LNCaP clone FGC (cell line): ENCODE data around the gene WDR37.

Source experiments
- DNase-seq: peaks from one replicate; pipeline ENCODE4 v3.0.0-alpha.2; 2011; ENCODE audit warnings: low read depth
- H3K4me3 ChIP-seq: 2 replicates; pipeline ENCODE4 v1.5.1; 2011; ENCODE audit warnings: mild to moderate bottlenecking, low read depth, low read length, control low read depth
- TF ChIP-seq, protein P1 (sequence below): IDR thresholded peaks from 2 replicates; pipeline ENCODE4 v1.5.1; 2012; ENCODE audit warnings: mild to moderate bottlenecking; ENCODE audit not compliant: control insufficient read depth, insufficient read depth; ENCODE audit errors: extremely low read depth

WDR37 gene

DNA sequence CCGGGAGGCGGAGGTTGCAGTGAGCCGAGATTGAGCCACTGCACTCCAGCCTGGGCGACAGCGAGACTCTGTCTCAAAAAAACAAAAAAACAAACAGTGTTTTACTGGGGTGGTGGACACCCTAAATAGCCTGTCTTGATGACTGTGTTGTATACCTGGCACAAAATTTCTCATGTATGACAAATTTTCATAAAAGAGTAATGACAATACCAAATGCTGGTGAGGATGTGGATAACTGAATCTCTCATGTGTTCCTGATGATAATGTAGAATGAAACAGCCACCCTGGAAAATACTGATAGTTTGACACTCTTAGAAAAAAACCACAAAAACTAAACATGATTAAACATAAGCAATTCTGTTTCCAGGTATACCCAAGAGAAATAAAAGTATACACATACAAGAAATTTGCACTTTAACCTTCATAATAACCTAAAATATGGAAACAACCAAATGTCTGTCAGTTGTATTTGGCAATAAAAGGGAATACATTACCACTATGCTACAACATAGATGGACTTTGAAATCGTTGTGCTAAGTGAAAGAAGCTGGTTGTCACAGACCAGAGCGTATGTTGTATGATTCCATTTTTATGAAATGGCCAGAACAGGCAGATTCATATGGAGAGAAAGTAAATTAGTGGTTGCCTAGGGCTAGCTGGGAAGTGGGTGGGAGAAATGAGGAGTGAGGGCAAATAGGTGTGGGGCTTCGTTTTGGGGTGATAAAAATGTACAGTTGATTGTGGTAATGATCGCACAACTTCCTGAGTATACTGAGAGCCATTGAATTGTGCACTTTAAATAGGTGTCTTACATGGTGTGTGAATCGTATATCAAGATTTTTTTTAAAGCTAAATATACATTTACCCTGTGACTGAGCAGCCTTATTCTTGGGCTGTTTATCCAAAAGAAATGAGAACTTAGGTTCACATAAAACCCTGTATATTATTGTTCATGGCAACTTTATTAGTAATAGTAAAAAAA lies 12.5 kb downstream of the WDR37 start:
- no peak for DNase-seq
- no peak overlapping the region for H3K4me3 ChIP-seq
- TF ChIP-seq, protein P1, sequence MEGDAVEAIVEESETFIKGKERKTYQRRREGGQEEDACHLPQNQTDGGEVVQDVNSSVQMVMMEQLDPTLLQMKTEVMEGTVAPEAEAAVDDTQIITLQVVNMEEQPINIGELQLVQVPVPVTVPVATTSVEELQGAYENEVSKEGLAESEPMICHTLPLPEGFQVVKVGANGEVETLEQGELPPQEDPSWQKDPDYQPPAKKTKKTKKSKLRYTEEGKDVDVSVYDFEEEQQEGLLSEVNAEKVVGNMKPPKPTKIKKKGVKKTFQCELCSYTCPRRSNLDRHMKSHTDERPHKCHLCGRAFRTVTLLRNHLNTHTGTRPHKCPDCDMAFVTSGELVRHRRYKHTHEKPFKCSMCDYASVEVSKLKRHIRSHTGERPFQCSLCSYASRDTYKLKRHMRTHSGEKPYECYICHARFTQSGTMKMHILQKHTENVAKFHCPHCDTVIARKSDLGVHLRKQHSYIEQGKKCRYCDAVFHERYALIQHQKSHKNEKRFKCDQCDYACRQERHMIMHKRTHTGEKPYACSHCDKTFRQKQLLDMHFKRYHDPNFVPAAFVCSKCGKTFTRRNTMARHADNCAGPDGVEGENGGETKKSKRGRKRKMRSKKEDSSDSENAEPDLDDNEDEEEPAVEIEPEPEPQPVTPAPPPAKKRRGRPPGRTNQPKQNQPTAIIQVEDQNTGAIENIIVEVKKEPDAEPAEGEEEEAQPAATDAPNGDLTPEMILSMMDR = no peak

DNA sequence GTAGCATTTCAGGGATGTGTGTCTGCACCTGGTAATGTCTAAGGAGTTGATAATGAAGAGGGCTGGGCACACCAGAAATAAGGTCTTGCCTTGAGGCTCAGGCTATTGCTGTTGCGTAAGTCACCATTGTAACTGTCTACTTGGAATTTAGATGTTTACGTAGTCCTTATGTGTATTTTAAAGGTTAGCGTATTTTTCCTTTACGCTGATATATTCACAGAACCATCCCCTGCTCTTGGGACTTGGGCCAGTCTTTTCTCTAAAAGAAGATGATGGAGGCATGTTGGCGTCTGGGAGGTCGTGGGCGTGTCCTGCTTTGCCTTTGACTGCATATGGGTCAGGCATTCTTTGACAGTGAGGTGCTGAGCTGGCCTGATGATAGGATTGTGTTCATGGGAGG lies 14.7 kb downstream of the WDR37 start:
- no peak for DNase-seq
- no peak overlapping the region for H3K4me3 ChIP-seq
- TF ChIP-seq, protein P1 = no peak

DNA sequence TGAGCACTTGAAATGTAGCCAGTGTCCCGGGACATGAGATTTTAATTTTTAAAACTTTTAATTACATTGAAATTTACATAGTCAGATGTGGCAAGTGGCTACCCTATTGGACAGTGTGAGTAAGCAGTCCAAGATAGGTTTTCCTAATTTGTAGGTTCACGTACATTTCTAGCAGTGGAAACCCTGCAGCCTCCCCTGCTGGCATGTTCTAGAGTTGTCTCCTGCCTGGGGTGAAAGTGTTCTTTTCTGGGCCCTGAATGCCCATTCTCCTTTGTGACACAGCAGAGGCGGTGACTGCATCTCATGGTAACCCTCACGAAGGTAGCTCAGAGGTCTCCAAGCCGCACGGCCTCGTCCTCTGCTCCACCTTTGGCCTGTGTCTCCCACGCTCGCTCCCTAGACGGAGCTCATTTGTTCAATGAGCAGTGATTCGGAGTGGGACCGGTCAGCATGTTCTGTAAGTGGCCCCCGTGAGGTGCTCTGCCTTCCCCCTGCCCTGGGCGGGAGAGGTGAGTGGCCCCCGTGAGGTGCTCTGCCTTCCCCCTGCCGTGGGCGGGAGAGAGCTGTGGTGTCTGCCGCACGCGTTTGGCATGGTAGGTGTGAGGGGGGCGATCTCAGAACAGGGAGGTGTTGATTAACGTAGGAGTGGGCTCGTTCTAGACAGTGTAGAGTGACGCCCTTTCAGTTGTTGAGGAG lies 18.0 kb downstream of the WDR37 start:
- no peak for DNase-seq
- H3K4me3 ChIP-seq = no peak overlapping the region
- TF ChIP-seq, protein P1 = no peak

DNA sequence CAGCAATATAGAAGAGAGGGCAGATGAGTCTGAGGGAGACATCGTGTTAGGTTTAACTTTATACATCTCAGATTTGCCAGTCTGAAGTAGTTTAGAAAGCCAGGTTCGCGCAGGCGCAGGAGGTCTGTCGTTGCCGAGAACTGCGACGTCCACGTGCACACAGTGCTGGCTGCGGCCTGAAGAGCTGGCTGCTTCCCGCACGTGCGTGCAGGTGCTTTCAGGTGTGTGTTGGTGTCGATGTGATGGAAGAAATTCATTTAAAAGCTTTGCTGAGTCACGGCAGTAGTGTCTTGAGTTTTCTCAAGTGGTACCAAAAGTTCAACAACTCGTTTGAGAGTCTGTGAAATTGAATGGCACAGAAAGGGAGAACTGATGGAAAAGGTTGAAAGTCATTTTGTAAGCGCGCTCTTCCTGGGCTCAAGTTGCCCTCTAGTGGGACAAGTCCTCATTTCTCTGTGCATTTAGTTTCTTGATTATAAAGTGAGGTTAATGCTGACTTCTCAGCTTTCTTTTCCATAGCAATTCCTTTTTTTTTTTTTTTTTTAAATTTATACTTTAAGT lies 18.6 kb downstream of the WDR37 start:
- DNase-seq = no peak
- TF ChIP-seq, protein P1 = peak; percentile 38
- no peak overlapping the region for H3K4me3 ChIP-seq

DNA sequence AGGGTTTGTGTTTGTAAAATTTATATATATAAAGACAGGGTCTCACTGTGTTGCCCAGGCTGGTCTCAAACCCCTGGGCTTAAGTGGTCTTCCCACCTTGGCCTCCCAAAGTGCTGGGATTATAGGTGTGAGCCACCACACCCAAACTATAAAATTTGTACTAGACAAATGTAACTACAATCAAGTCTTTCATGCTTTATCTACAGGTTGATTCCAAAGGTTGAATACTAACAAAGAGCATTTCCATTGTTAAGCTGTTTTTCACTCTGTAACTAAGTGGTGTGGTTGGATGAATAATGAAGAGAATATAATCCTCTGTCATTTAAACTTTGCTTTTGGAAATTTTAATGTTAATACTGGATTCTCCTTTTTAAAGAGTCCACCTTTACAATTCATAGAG lies 22.5 kb downstream of the WDR37 start:
- TF ChIP-seq, protein P1 = no peak
- no peak overlapping the region for H3K4me3 ChIP-seq

DNA sequence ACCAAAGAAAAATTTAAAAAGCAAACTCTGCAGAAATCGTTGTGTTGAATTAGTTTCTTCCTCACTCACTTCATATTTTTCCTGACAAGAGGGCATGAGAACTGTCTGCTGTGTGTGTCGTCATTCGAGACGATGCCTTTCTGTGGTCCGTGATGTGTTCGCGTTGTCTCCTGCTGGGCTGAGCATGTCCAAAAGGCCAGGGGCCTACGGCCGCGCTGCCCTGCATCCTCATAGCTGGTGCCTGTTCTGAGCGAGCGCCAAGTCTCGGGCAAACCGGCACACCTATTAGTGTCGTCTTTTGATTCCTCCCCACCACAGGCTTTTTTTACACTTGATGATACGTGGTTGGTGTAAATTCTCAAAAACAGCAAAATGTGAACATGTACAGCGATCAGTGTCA lies 27.4 kb downstream of the WDR37 start:
- TF ChIP-seq, protein P1 = no peak
- H3K4me3 ChIP-seq = no peak overlapping the region
- DNase-seq = no peak

More for the DNA sequence above, 22.5 kb downstream of the WDR37 start:
- DNase-seq = no peak
